ENCODE measurements around the gene NCL. TPM values are rescaled to one million over a fixed set of nuclear protein-coding genes. Genes with fewer than 3 reads are reported as not detected.

The NCL gene
- total and polyA plus RNA-seq, 7 experiments from 2014 or later, result 411 to 662 (median 457) TPM

DNA sequence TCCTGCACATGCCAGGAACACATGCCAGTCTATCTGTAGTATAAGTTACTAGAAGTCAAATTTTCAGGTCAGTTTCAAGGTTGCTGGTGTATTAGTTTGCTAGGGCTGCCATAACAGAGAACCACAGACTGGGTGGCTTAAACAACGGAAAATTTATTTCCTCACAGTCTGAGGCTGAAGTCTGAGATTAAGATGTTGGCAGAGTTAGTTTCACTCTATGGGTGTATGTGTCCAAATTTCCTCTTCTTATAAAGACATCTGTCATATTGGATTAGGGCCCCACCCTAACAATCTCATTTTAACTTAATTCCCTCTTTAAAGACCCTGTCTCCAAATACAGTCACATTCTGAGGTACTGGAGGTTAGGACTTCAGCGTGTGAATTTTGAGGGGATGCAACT, 42.2 kb downstream of the NCL start:
- POLR2A ChIA-PET, result no interaction called here
- Mint-ChIP-seq H3K27me3 (peaks cover 0 to 13% (median 4%) of the 10 kb centered on the region in 5 donors), H3K36me3 (no peaks in the 10 kb centered on the region), H3K4me3 (no peak overlapping the region), H3K4me1 (peaks cover 0 to 6% (median 0%) of the 10 kb centered on the region in 7 donors), H3K27ac (no peak overlapping the region), H3K9me3 (no peaks in the 10 kb centered on the region)
- ATAC-seq (no peak), DNase-seq (no peak)
- Histone ChIP-seq H3K27me3 (ENCODE audit: control insufficient read depth in 2 of 2, insufficient read depth in 2 of 2, low read length in 2 of 2) (no peaks in the 10 kb centered on the region), H3K4me3 (ENCODE audit: low read length) (no peak overlapping the region), H3K36me3 (ENCODE audit: control insufficient read depth in 2 of 3, insufficient read depth in 3 of 3, low read length in 3 of 3) (no peaks in the 10 kb centered on the region), H3K27ac (ENCODE audit: low read depth, low read length) (no peak overlapping the region), H3K4me1 (ENCODE audit: control insufficient read depth in 2 of 2, insufficient read depth in 2 of 2, low read length in 2 of 2) (peaks cover 0 to 15% of the 10 kb centered on the region in 2 donors), H3K9me3 (ENCODE audit: control insufficient read depth in 2 of 3, low read length in 3 of 3) (no peaks in the 10 kb centered on the region)
- intact Hi-C loops (cut with micrococcal nuclease), result no loop called here
- CTCF ChIA-PET, result no interaction called here

- CTCF ChIA-PET, result interaction anchor here (0.6 kb wide), 1 partner anchor 278 kb away, joined by 4 read pairs; no protein-coding TSS in a partner anchor
- Histone ChIP-seq H3K4me1 (ENCODE audit: control insufficient read depth in 2 of 2, insufficient read depth in 2 of 2, low read length in 2 of 2) (peaks cover 0 to 8% of the 10 kb centered on the region in 2 donors), H3K27ac (ENCODE audit: low read depth, low read length) (no peak overlapping the region), H3K36me3 (ENCODE audit: control insufficient read depth in 2 of 3, insufficient read depth in 3 of 3, low read length in 3 of 3) (no peaks in the 10 kb centered on the region), H3K9me3 (ENCODE audit: control insufficient read depth in 2 of 3, low read length in 3 of 3) (no peaks in the 10 kb centered on the region), H3K27me3 (ENCODE audit: control insufficient read depth in 2 of 2, insufficient read depth in 2 of 2, low read length in 2 of 2) (no peaks in the 10 kb centered on the region), H3K4me3 (ENCODE audit: low read length) (no peak overlapping the region)
- no peaks in the 10 kb centered on the region for H3K36me3 Mint-ChIP-seq
- no peak overlapping the region for H3K27ac Mint-ChIP-seq
- DNase-seq, result no peak
- intact Hi-C loops (cut with micrococcal nuclease), result no loop called here
- peaks cover 0 to 4% (median 0%) of the 10 kb centered on the region in 7 donors for H3K4me1 Mint-ChIP-seq
- POLR2A ChIA-PET, result no interaction called here
- H3K4me3 Mint-ChIP-seq, result no peak overlapping the region
- no peak for ATAC-seq
- peaks cover 0 to 13% (median 4%) of the 10 kb centered on the region in 5 donors for H3K27me3 Mint-ChIP-seq
- no peaks in the 10 kb centered on the region for H3K9me3 Mint-ChIP-seq
Measured at GRCh38 chr2:231421051-231421580, 43.2 kb downstream of the NCL start.

- intact Hi-C loops (cut with micrococcal nuclease), result no loop called here
- no peak overlapping the region for H3K4me3 ChIP-seq (ENCODE audit: low read length)
- POLR2A ChIA-PET, result no interaction called here
- DNase-seq (no peak), ATAC-seq (no peak)
- no peak overlapping the region for H3K27ac ChIP-seq (ENCODE audit: low read depth, low read length)
- peaks cover 0 to 3% of the 10 kb centered on the region in 2 donors for H3K27me3 ChIP-seq (ENCODE audit: control insufficient read depth in 2 of 2, insufficient read depth in 2 of 2, low read length in 2 of 2)
- Mint-ChIP-seq H3K4me1 (no peaks in the 10 kb centered on the region), H3K4me3 (no peak overlapping the region), H3K27me3 (peaks cover 3 to 27% (median 13%) of the 10 kb centered on the region in 5 donors), H3K9me3 (no peaks in the 10 kb centered on the region), H3K27ac (no peak overlapping the region), H3K36me3 (no peaks in the 10 kb centered on the region)
- no peaks in the 10 kb centered on the region for H3K9me3 ChIP-seq (ENCODE audit: control insufficient read depth in 2 of 3, low read length in 3 of 3)
- H3K4me1 ChIP-seq (ENCODE audit: control insufficient read depth in 2 of 2, insufficient read depth in 2 of 2, low read length in 2 of 2), result no peaks in the 10 kb centered on the region
- CTCF ChIA-PET, result interaction anchor here (1.1 kb wide), 1 partner anchor 10 kb away, joined by 5 read pairs; no protein-coding TSS in a partner anchor
- H3K36me3 ChIP-seq (ENCODE audit: control insufficient read depth in 2 of 3, insufficient read depth in 3 of 3, low read length in 3 of 3), result no peaks in the 10 kb centered on the region
Measured at GRCh38 chr2:231418820-231419640, 45.3 kb downstream of the NCL start.

DNA sequence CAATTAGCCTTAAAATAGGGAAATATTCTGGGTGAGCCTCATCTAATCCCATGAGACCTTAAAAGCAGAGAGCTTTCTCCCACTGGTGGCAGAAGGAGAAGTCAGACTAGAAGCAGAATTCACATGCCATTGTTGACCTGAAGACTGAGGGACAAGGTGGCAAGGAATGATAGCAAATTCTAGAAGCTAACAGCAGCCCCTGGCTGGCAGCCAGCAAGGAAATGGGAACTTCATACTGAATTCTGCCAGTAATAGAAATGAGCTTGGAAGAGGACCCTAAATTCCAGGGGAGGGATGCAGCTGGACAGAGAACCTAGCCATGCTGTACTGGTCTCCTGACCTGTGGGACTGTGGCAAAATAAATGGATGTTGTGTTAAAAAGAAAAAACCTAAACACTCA, 49.3 kb downstream of the NCL start:
- intact Hi-C loops (cut with micrococcal nuclease), result no loop called here
- Histone ChIP-seq H3K36me3 (ENCODE audit: control insufficient read depth in 2 of 3, insufficient read depth in 3 of 3, low read length in 3 of 3) (no peaks in the 10 kb centered on the region), H3K4me1 (ENCODE audit: control insufficient read depth in 2 of 2, insufficient read depth in 2 of 2, low read length in 2 of 2) (peaks cover 0 to 9% of the 10 kb centered on the region in 2 donors), H3K4me3 (ENCODE audit: low read length) (no peak overlapping the region), H3K27me3 (ENCODE audit: control insufficient read depth in 2 of 2, insufficient read depth in 2 of 2, low read length in 2 of 2) (peaks cover 4 to 8% of the 10 kb centered on the region in 2 donors), H3K27ac (ENCODE audit: low read depth, low read length) (no peak overlapping the region), H3K9me3 (ENCODE audit: control insufficient read depth in 2 of 3, low read length in 3 of 3) (peaks cover 0 to 7% (median 0%) of the 10 kb centered on the region in 3 experiments)
- peak overlapping the region in 1 of 9 donors; percentile 65 for H3K27ac Mint-ChIP-seq
- ChIA-PET POLR2A (no interaction called here), CTCF (no interaction called here)
- H3K4me1 Mint-ChIP-seq, result peaks cover 0 to 7% (median 5%) of the 10 kb centered on the region in 7 donors
- H3K27me3 Mint-ChIP-seq, result peaks cover 17 to 54% (median 37%) of the 10 kb centered on the region in 5 donors
- ATAC-seq (no peak), DNase-seq (no peak)
- H3K9me3 Mint-ChIP-seq, result peaks cover 0 to 14% (median 4%) of the 10 kb centered on the region in 11 donors
- H3K4me3 Mint-ChIP-seq, result no peak overlapping the region
- H3K36me3 Mint-ChIP-seq, result peaks cover 0 to 12% (median 5%) of the 10 kb centered on the region in 5 donors

- DNase-seq, result no peak
- H3K4me3 Mint-ChIP-seq, result peak overlapping the region in 2 of 10 donors; percentile 19 to 43
- CTCF ChIA-PET, result no interaction called here
Measured at GRCh38 chr2:231413921-231414476, 50.3 kb downstream of the NCL start.

DNA sequence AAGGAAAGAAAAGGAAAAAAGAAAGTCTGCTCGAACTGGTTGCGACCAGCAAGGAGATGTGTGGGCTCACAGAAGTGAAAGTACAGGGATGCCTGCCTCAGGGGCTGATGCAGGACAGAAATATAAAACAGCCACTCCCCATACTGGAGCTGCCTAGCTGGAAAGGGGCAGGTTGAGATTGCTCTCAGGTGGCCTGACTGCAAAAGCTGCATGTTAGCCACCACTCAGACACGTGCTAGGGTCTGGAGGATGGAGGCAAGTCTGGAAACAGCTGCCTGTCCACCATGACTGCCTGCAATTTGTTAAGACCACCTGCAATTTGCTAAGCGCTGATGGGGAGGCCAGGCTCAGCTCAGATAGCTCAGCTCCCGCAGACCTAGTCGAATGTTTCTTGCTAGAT, 50.8 kb downstream of the NCL start:
- Mint-ChIP-seq H3K9me3 (peaks cover 0 to 14% (median 5%) of the 10 kb centered on the region in 11 donors), H3K4me3 (peak overlapping the region in 1 of 10 donors; percentile 72), H3K4me1 (peaks cover 0 to 7% (median 5%) of the 10 kb centered on the region in 7 donors), H3K27me3 (peaks cover 17 to 46% (median 34%) of the 10 kb centered on the region in 5 donors), H3K27ac (no peak overlapping the region), H3K36me3 (peaks cover 0 to 12% (median 5%) of the 10 kb centered on the region in 5 donors)
- intact Hi-C loops (cut with micrococcal nuclease), result loop anchor here (2.0 to 5.0 kb wide), 2 partner anchors 116 to 187 kb away; no protein-coding TSS in a partner anchor
- Histone ChIP-seq H3K4me1 (ENCODE audit: control insufficient read depth in 2 of 2, insufficient read depth in 2 of 2, low read length in 2 of 2) (peaks cover 0 to 9% of the 10 kb centered on the region in 2 donors), H3K4me3 (ENCODE audit: low read length) (no peak overlapping the region), H3K9me3 (ENCODE audit: control insufficient read depth in 2 of 3, low read length in 3 of 3) (peaks cover 0 to 9% (median 0%) of the 10 kb centered on the region in 3 experiments), H3K27me3 (ENCODE audit: control insufficient read depth in 2 of 2, insufficient read depth in 2 of 2, low read length in 2 of 2) (peaks cover 4 to 8% of the 10 kb centered on the region in 2 donors), H3K27ac (ENCODE audit: low read depth, low read length) (no peak overlapping the region), H3K36me3 (ENCODE audit: control insufficient read depth in 2 of 3, insufficient read depth in 3 of 3, low read length in 3 of 3) (no peaks in the 10 kb centered on the region)
- ChIA-PET POLR2A (no interaction called here), CTCF (no interaction called here)
- no peak for DNase-seq
- no peak for ATAC-seq

More at GRCh38 chr2:231413921-231414476, 50.3 kb downstream of the NCL start:
- no peak overlapping the region for H3K27ac ChIP-seq (ENCODE audit: low read depth, low read length)
- peaks cover 0 to 9% (median 0%) of the 10 kb centered on the region in 3 experiments for H3K9me3 ChIP-seq (ENCODE audit: control insufficient read depth in 2 of 3, low read length in 3 of 3)
- ATAC-seq, result no peak
- Mint-ChIP-seq H3K27ac (no peak overlapping the region), H3K27me3 (peaks cover 17 to 49% (median 37%) of the 10 kb centered on the region in 5 donors), H3K36me3 (peaks cover 0 to 12% (median 5%) of the 10 kb centered on the region in 5 donors), H3K4me1 (peaks cover 0 to 7% (median 5%) of the 10 kb centered on the region in 7 donors), H3K9me3 (peaks cover 0 to 14% (median 5%) of the 10 kb centered on the region in 11 donors)
- H3K4me3 ChIP-seq (ENCODE audit: low read length), result no peak overlapping the region
- H3K4me1 ChIP-seq (ENCODE audit: control insufficient read depth in 2 of 2, insufficient read depth in 2 of 2, low read length in 2 of 2), result peaks cover 0 to 9% of the 10 kb centered on the region in 2 donors
- no peaks in the 10 kb centered on the region for H3K36me3 ChIP-seq (ENCODE audit: control insufficient read depth in 2 of 3, insufficient read depth in 3 of 3, low read length in 3 of 3)
- intact Hi-C loops (cut with micrococcal nuclease), result loop anchor here (2.0 to 5.0 kb wide), 2 partner anchors 117 to 187 kb away; no protein-coding TSS in a partner anchor
- H3K27me3 ChIP-seq (ENCODE audit: control insufficient read depth in 2 of 2, insufficient read depth in 2 of 2, low read length in 2 of 2), result peaks cover 4 to 8% of the 10 kb centered on the region in 2 donors
- POLR2A ChIA-PET, result no interaction called here

All from naive thymus-derived CD4-positive, alpha-beta T cell (primary cell).